OCI-LY3 (cell line): Measurements from ENCODE around the gene DCUN1D1.

Source experiments
- H2AFZ ChIP-seq: fragments of 200-600, 300-600 bp; shearing (Covaris generic); 2 replicates; pipeline ENCODE4 v1.6.0; 2014; ENCODE audit warnings: antibody characterized with exemption, low read depth, low read length
- H3K27ac ChIP-seq: fragments of 200-600, 300-600 bp; sonication (generic); 2 replicates; pipeline ENCODE4 v1.5.1; 2014; ENCODE audit warnings: mild to moderate bottlenecking, low read length, moderate library complexity, mixed read lengths
- H3K27me3 ChIP-seq: fragments of 200-600, 300-600 bp; sonication (generic); 2 replicates; pipeline ENCODE4 v1.6.1; 2014; ENCODE audit warnings: low read depth, low read length, mixed read lengths
- H3K36me3 ChIP-seq: fragments of 200-600, 300-600 bp; sonication (generic); replicated peaks from 2 replicates; pipeline ENCODE3; 2014; ENCODE audit warnings: low read depth, low read length, mixed read lengths
- H3K4me1 ChIP-seq: fragments of 300-600, 200-600 bp; sonication (generic); 2 replicates; pipeline ENCODE4 v1.6.1; 2014; ENCODE audit warnings: low read length, mixed read lengths
- H3K4me2 ChIP-seq: fragments of 200-600, 300-600 bp; sonication (generic); 2 replicates; pipeline ENCODE4 v1.6.1; 2014; ENCODE audit warnings: low read length, mixed read lengths
- H3K4me3 ChIP-seq: fragments of 300-600, 200-600 bp; sonication (generic); 2 replicates; pipeline ENCODE4 v1.5.1; 2014; ENCODE audit warnings: antibody characterized with exemption, mild to moderate bottlenecking, low read length, moderate library complexity
- H3K79me2 ChIP-seq: fragments of 300-600, 200-600 bp; shearing (Covaris generic); 2 replicates; pipeline ENCODE4 v1.6.1; 2014; ENCODE audit warnings: mild to moderate bottlenecking, low read length, mixed read lengths
- H3K9ac ChIP-seq: fragments of 300-600, 200-600 bp; shearing (Covaris generic); 2 replicates; pipeline ENCODE4 v1.6.0; 2014; ENCODE audit warnings: mild to moderate bottlenecking, low read length, moderate library complexity
- H3K9me3 ChIP-seq: fragments of 200-600, 300-600 bp; shearing (Covaris generic); 2 replicates; pipeline ENCODE4 v1.6.1; 2014; ENCODE audit warnings: low read length, mixed read lengths; ENCODE audit not compliant: insufficient read depth
- H4K20me1 ChIP-seq: fragments of 200-600, 300-600 bp; sonication (generic); 2 replicates; pipeline ENCODE4 v1.6.1; 2016; ENCODE audit warnings: low read length, mixed read lengths; ENCODE audit not compliant: insufficient read depth
- EZH2phosphoT487 ChIP-seq: fragments of 200-600 bp; shearing (Covaris generic); IDR thresholded peaks from 2 replicates; pipeline ENCODE4 v1.6.1; 2018; ENCODE audit warnings: antibody characterized with exemption, mixed run types, low read depth
- TF ChIP-seq, protein P1 (sequence below): fragments of 200-600, 300-600 bp; sonication (generic); IDR thresholded peaks from 2 replicates; pipeline ENCODE4 v1.5.1; 2014; ENCODE audit warnings: antibody characterized with exemption, low read length, low read depth

Gene DCUN1D1

GRCh38 chr3:182979674-182980191 is 605 bp downstream of the DCUN1D1 start:
- Histone ChIP-seq H3K27ac (peak overlapping the region; percentile 66), H3K9me3 (no peaks in the 10 kb centered on the region), H2AFZ (no peak overlapping the region), H3K79me2 (peaks cover 52% of the 10 kb centered on the region), H3K27me3 (no peaks in the 10 kb centered on the region), H4K20me1 (peaks cover 44% of the 10 kb centered on the region), H3K4me1 (peaks cover 44% of the 10 kb centered on the region), H3K4me2 (peak overlapping the region; percentile 91), H3K4me3 (peak overlapping the region; percentile 93), H3K36me3 (no peaks in the 10 kb centered on the region), H3K9ac (peak overlapping the region; percentile 97)
- no peak for TF ChIP-seq EZH2phosphoT487
- TF ChIP-seq, protein P1, sequence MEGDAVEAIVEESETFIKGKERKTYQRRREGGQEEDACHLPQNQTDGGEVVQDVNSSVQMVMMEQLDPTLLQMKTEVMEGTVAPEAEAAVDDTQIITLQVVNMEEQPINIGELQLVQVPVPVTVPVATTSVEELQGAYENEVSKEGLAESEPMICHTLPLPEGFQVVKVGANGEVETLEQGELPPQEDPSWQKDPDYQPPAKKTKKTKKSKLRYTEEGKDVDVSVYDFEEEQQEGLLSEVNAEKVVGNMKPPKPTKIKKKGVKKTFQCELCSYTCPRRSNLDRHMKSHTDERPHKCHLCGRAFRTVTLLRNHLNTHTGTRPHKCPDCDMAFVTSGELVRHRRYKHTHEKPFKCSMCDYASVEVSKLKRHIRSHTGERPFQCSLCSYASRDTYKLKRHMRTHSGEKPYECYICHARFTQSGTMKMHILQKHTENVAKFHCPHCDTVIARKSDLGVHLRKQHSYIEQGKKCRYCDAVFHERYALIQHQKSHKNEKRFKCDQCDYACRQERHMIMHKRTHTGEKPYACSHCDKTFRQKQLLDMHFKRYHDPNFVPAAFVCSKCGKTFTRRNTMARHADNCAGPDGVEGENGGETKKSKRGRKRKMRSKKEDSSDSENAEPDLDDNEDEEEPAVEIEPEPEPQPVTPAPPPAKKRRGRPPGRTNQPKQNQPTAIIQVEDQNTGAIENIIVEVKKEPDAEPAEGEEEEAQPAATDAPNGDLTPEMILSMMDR = no peak

DNA sequence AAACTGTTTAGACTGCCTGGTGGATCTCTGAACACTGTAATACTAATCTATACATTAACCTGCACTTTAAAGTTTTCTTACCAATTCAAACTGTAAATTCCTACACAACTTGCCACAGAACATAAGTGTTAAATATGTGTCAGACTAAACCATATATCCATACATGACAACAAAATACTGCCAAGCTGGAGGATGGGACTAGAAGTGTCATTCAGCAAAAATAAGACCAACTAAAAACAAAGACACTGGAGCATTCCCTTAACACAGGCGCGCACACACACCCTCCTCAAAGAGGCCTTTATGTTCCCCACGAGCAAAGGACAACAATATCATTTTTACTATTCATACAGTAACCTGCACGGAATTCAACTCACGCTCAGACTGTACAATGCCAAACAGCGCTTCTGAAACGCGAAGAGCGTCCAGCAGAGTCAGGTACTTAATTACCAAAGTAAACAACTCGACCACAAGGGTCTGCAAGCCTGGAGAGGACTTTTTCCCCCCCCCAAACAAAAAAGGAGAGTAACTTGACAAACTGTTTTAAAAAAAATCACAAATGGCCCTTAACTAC is 1.1 kb downstream of the DCUN1D1 start:
- peak overlapping the region; percentile 97 for H3K9ac ChIP-seq
- no peaks in the 10 kb centered on the region for H3K27me3 ChIP-seq
- TF ChIP-seq, protein P1 = no peak
- TF ChIP-seq EZH2phosphoT487 = no peak
- H3K4me1 ChIP-seq = peaks cover 47% of the 10 kb centered on the region
- peak overlapping the region; percentile 66 for H3K27ac ChIP-seq
- peak overlapping the region; percentile 91 for H3K4me2 ChIP-seq
- peaks cover 57% of the 10 kb centered on the region for H3K79me2 ChIP-seq
- peaks cover 45% of the 10 kb centered on the region for H4K20me1 ChIP-seq
- peak overlapping the region; percentile 93 for H3K4me3 ChIP-seq
- no peaks in the 10 kb centered on the region for H3K9me3 ChIP-seq
- no peak overlapping the region for H2AFZ ChIP-seq
- no peaks in the 10 kb centered on the region for H3K36me3 ChIP-seq

DNA sequence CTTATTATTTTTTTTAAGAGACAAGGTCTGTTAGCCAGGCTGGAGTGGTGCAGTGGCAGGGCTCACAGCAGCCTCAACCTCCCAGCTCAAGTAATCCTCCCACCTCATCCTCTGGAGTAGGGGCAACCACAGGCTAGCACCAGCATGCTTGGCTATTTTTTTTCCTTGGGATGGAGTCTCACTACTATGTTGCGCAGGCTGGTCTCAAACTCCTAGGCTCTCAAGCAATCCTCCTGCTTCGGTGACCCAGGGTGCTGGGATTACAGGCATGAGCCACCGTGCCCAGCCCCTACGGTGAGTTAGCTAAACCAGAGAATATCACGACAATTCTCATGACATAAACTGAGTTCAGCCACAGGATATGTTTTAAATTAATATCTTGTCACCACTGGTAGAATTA is 2.0 kb downstream of the DCUN1D1 start:
- no peak overlapping the region for H3K27ac ChIP-seq
- H3K9me3 ChIP-seq = no peaks in the 10 kb centered on the region
- no peak overlapping the region for H2AFZ ChIP-seq
- no peaks in the 10 kb centered on the region for H3K36me3 ChIP-seq
- H3K4me1 ChIP-seq = peaks cover 47% of the 10 kb centered on the region
- peaks cover 45% of the 10 kb centered on the region for H4K20me1 ChIP-seq
- H3K4me3 ChIP-seq = peak overlapping the region; percentile 93
- H3K4me2 ChIP-seq = peak overlapping the region; percentile 91
- TF ChIP-seq, protein P1 = no peak
- H3K27me3 ChIP-seq = no peaks in the 10 kb centered on the region
- H3K9ac ChIP-seq = peak overlapping the region; percentile 97
- H3K79me2 ChIP-seq = peaks cover 65% of the 10 kb centered on the region

GRCh38 chr3:182973047-182973446 is 7.3 kb downstream of the DCUN1D1 start:
- Histone ChIP-seq H3K79me2 (peaks cover 100% of the 10 kb centered on the region), H4K20me1 (peaks cover 34% of the 10 kb centered on the region), H3K27me3 (no peaks in the 10 kb centered on the region), H3K9me3 (no peaks in the 10 kb centered on the region), H3K4me1 (peaks cover 79% of the 10 kb centered on the region), H3K9ac (no peak overlapping the region), H3K4me2 (no peak overlapping the region), H2AFZ (no peak overlapping the region), H3K4me3 (no peak overlapping the region), H3K27ac (no peak overlapping the region), H3K36me3 (no peaks in the 10 kb centered on the region)
- TF ChIP-seq, protein P1 = no peak
- no peak for TF ChIP-seq EZH2phosphoT487
